Caki2 (cell line): ENCODE data around the gene MACF1. TPM values are rescaled to one million over a fixed set of nuclear protein-coding genes. Genes with fewer than 3 reads are reported as not detected.

Source experiments
- DNase-seq: peaks from one replicate; pipeline ENCODE4 v3.0.0-alpha.2; 2015; ENCODE audit warnings: low read depth
- in situ Hi-C: cut with HindIII; loops from 2 replicates; pipeline ENCODE4 v1.10.0; 2016; ENCODE audit warnings: low sequenced_read_pairs, low pct_unique_long_range_greater_than_20kb, mixed read lengths
- total RNA-seq: library from RNA; depleted of rRNA; stranded (reverse); fragments of >200 nt; shearing (Covaris generic); gene quantifications from 2 replicates; pipeline ENCODE4 v1.2.3, GENCODE V29; 2014; ENCODE audit warnings: low replicate concordance

MACF1 gene
- total RNA-seq, 1 experiment from 2014 or later: 51.1 TPM

DNA sequence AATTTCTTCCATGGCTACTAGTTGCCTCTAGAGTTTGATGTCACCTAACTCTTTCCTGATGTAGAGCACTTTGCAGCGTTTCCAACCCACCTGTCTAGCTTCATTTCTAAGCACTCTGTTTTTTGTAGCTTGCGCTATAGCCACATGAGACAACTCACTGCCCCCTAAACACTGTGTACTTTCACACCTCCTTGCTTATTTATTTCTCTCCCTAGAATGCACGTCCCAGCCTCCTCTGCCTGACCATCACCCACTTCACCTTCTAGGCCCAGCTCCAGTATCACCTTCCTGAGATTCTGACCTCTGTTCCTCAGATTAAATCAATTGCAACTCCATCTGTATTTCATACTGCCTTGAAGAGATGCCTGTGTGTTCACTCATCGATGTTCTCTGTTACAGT lies 32.5 kb downstream of the MACF1 start:
- in situ Hi-C loops: no loop called here
- DNase-seq: no peak

DNA sequence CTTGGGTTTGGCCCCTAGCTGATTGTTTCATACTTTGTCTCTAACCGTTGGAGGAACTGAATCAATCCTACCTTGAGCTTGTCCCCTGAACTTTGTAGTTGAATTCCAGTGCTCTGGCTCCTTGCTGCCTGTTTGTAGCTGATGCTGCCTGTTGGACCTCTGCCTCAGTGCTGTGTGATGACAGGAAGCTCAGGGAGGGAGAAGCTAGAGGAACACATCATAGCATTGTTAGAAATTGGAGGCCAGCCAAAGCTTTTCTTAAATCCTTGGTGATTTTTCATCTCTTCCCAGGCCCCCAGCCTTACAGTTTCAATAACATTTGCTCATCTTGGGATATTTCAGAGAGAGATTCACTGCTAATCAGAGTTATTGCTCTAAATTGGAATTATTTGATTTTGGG lies 34.0 kb downstream of the MACF1 start:
- DNase-seq: no peak
- in situ Hi-C loops: no loop called here

DNA sequence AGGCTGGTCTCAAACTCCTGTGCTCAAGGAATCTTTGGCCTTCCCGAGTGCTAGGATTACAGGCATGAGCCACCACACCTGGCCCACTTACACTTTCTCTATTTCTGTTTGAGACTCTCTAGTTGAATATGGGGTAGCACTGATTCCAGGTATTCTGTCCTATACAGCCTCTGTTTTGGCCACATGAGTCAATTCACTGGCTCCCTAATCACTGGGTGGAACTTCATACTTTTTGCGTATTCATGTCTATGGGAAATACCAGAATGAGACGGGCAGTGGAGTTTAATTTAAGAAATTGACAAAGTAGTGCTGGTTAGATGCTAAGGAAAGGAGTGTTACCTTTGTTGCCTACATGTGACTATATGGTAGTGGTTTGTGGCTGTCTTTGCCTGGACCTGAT lies 35.5 kb downstream of the MACF1 start:
- no peak for DNase-seq
- in situ Hi-C loops: no loop called here

DNA sequence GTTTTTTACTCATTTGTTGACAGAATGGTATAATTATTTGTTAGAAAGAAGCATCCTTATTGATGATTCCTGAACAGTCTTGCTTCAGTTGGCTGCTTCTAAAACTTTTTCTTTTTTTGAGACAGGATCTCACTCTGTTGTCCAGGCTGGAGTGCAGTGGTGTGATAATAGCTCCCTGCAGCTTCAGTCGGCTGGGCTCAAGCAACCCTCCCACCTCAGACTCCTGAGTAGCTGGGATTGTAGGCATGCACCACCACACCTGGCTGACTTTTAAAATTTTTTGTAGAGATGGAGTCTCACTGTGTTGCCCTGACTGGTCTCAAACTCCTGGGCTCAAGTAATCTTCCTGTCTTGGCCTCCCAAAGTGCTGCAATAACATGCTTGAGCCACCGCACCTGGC lies 38.8 kb downstream of the MACF1 start:
- in situ Hi-C loops: no loop called here

DNA sequence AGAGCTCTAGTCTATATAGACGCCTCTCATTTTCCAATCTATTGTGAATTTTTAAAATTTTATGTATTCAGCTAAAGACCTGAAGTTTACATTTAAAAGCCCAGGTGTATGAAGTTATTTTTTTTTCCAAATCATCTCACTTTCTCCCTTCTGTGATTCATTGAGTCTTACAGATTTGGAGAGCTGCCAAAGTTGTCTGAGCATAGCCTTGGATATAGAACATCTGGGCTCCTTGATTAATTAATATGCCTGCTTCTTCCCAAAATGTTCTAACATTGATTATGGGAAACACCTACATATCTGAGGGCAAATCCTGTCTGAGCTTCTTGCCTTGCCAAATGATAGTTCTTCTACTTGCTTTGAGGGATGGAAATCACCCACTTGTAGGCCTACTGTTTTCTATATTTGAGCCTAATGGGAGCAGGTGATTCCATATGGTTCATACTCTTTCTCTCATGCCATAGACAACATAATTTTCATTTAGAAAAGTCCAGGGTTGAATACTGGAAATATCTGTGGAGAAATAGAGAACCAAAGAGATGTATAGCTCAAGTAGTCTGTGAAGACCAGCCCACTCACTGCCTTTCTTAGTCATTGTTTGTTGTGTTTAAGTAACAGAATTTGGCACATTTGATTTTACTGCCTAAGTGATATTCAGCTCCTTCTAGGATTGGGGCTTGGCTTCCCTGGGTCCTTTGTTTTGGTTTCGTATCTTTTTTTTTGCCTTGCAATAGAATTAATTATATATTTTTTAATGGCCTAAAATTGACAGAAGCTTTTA lies 46.2 kb downstream of the MACF1 start:
- DNase-seq: no peak
- in situ Hi-C loops: no loop called here

More for the DNA sequence above, 38.8 kb downstream of the MACF1 start:
- no peak for DNase-seq

DNA sequence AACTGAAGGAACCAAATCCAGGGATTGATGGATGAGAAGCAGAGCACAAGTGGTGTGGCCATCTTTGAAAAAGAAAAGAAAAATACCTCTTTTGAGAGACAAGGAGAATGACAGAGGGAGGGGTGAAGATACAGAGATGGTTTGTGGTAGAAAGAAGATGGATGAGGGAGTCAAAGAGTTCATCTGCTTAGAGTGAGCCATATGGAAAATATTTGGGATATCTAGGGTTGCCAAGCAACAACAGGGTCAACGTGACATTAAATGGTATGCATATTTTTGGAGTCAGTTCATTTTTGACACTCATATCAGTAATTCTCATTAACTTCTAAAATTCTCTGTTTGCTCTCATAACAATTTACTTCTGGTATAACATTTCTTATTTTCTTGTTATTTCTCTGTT lies 50.7 kb downstream of the MACF1 start:
- no peak for DNase-seq
- in situ Hi-C loops: no loop called here

DNA sequence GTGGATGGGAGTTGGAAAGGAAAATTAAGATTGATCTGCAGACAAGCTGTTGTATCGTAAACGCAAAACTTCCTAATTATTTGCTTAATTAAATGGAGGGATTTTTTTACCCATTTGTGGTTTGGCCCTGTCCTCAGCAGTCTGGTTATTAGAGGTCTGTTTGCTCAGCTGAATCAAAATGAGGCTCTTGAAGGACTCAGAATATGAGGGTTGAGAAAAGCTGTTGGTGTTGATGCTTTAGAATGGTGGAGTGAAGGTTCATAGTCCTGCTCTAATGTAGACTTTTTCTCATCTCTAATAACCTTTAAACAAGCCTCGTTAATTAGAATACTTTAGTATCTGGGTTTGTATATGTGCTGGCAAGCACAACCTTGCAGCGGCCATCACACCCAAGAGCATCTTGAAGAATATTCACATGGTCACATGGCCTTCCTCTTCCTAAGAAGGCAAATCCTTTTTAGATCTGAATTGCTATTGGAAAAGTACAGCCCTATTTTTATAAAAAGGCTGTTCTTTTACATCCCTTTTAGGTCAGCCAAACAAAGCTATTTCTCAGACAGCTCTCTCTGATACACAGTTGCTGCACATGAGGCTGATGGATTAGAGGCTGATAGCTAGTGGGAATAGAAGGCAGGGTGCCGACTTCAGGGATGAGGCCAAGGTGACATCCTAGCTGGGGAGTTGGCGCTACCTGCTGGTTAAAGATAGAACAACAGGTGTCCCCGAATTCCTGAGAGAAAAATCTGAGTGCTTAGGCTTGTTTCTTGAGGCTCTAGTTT lies 53.8 kb downstream of the MACF1 start:
- peak; percentile 57 for DNase-seq
- in situ Hi-C loops: no loop called here

DNA sequence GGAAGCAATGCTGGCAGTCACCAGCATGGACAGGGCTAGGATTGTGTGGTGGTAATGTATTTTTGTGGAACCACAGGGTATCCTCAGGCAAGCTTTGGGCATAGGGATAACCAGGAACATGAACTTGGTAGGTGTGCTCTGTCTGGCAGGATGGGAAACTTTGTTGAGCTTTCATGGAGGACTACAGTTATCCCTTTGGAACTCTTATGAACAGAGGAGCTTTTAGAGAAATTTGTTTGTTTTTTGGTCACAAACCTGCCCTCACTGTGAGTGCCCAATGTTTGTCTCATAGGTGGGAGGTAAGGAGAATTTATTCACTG lies 54.4 kb downstream of the MACF1 start:
- in situ Hi-C loops: no loop called here
- no peak for DNase-seq

DNA sequence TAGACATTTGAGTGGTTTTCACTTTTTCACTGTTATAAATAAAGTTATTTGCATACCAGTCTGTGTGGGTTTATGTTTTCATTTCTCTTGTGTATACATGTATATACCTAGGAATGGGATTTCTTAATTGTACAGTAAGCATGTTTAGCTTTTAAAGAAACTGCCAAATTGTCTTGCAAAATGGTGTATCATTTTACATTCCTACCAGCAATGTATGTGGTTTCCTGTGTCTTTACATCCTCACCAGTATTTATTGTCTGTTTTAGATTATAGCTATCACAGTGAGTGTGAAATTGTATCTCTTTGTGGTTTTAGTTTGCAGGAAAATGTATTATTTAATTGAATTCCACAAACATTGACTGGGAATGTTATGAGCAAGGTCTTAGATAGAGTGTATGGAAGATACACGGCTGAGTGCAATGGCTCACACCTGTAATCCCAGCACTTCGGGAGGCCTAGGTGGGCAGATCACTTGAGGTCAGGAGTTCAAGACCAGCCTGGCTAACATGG lies 57.3 kb downstream of the MACF1 start:
- DNase-seq: no peak
- in situ Hi-C loops: no loop called here

DNA sequence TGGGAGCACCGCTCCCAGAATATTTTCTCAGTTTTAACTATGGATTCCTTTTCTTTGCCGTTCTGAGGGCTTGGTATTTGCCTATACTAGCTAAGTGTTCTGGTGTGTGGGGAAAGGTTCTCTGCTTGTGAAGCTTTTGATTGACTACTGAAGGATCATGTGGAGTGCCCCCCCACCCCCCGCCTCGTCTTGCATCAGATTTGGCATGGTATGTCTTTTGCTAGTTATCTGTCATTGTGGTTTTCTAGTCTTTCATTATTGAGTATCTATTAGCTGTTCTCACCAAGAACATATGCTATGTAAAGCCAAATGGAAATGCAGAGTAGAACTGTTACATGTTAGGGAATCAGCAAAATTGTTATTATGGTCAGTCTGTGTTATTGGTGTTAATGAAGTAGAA lies 58.3 kb downstream of the MACF1 start:
- DNase-seq: no peak
- in situ Hi-C loops: no loop called here

DNA sequence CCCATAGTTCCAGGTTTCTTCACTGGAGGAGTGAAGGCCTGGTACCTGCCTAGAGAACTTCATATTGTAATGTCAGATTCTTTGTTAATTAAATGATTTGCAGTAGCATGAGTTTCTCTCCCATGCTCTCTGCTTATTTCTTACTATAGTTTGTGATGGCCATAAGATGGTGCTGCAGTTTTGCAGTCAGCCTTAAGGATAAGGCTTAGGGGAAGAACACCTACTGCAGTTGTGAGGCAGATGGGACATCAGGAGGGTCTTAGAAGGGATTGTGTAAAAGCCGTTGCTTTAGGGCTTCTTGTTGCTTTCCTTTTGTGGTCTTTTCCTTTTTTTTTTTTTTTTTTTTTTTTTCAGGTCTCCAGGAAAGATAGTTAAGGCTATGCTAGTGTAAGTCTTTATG lies 61.8 kb downstream of the MACF1 start:
- no peak for DNase-seq
- in situ Hi-C loops: no loop called here

DNA sequence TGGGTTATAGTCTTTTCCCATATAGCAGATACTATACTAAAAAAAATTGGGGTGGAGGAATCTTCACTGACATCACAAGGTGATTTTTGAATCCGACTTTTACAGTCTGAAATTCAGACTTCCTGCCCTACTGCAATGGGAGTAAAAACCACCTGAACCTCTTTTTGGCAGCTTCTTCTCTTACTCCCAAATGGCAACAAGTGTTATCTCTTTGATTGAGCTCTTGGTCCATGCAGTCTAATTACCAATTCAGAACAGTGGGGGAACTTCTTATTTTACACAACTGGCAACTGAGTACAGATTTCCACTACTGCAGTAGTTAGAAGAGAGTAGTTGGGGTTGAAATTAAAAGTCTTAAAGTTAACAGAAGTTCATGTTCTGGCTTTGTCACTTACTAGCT lies 62.3 kb downstream of the MACF1 start:
- DNase-seq: no peak
- in situ Hi-C loops: no loop called here

DNA sequence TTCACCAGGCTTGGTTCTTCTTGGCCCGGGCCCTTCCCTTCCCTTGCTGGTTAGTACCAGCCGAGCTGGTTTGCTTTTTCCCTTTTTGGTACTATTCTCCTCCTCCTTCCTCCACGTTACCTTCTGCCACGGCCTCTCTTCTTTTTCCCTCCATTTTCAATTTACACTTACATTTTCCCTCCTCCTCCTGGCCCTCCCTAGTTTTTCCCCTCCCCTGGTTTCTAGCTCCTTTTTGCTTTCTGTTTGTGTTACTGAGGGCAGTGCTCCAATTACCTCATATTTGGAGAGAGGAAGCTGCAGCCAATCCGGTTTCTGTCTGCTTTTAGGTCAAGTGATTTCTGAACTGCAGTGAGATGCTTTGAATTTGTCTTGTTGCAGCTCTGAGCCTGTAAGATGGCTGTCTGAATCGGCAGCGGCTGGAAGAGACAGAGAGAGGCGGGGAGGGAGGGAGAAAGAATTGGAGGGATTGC lies 63.7 kb downstream of the MACF1 start:
- in situ Hi-C loops: no loop called here
- no peak for DNase-seq

DNA sequence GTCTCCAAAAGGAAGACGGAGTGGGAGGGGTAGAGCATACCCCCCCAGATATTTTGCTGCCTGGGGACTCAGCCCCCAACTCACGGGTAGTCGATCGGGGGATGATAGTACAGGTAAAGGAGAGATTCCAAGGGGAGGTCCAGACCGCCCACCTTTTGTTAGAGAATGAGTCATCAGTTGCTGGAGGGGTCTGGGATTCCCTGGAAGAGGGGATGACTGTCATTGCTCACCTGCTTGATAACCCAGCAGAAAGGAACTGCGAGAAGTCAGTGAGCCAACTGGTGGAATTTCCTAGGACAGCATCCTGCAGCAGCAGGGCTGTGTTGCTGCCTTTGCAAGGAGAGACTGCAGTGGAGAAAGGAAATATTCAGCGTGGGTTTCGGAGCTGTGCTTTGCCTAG lies 64.4 kb downstream of the MACF1 start:
- DNase-seq: no peak
- in situ Hi-C loops: no loop called here

DNA sequence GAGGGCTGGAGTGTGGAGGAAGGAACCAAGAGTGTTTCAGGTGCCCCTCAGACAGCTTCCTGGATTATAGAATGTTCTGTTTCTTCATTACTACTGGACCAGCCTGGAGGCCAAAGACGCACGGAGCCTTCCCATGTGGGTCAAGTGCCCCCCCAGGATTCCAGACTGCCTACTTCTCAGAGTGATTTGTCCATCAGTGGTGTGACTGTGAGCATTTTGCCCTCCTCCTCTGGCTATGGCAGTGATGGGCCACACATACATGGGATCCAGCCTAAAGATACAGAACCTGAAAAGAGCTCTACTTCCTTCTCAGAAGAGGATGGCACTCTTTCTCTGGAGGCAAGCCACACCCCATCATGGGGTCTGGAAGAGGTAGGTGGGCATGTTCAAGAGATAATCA lies 64.9 kb downstream of the MACF1 start:
- in situ Hi-C loops: no loop called here
- no peak for DNase-seq

DNA sequence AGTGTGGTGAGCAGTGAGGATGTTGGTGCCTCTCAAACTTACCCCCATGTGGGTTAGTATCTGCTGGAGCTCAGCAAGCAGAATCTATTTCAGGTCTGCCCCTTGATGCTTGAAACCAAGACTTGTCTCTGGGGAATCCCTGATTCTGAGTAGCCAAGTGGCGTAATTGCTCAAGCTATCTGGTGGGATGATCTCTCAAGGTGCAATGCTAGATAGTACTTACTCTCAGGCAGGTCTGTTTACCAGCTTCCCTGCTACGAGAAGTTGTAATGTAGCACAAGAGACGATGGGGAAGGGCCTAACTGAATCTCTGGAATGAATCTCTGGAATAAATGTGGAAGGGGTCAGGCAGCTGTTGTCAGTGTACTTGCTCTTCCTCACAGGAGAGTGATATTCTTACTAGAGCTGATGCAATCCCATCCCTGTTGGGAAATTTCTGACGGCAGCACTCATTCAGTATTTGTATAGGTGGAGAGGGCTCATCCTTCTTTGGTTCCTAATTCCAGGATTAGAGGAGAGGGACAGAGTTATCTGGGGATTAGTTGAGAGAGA lies 65.4 kb downstream of the MACF1 start:
- DNase-seq: no peak
- in situ Hi-C loops: no loop called here

DNA sequence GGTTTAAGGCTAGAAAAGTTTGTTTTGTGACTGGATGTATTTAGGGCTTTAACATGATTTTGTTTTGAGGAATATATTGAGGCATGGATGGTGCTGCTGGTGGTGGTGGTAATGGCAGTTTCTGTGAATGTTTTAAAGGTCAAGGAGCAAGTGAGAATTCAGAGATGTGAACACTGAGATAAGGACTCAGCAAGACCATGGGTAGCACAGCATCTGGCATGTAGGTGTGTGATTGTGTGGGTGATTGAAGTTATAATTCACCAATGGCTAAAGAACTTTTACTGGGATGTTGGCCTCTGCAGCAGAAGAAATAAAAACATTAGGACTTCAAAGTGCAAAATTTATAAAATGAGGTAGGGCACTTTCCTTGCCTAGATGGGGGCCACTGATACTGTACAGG lies 65.9 kb downstream of the MACF1 start:
- in situ Hi-C loops: no loop called here
- DNase-seq: no peak

DNA sequence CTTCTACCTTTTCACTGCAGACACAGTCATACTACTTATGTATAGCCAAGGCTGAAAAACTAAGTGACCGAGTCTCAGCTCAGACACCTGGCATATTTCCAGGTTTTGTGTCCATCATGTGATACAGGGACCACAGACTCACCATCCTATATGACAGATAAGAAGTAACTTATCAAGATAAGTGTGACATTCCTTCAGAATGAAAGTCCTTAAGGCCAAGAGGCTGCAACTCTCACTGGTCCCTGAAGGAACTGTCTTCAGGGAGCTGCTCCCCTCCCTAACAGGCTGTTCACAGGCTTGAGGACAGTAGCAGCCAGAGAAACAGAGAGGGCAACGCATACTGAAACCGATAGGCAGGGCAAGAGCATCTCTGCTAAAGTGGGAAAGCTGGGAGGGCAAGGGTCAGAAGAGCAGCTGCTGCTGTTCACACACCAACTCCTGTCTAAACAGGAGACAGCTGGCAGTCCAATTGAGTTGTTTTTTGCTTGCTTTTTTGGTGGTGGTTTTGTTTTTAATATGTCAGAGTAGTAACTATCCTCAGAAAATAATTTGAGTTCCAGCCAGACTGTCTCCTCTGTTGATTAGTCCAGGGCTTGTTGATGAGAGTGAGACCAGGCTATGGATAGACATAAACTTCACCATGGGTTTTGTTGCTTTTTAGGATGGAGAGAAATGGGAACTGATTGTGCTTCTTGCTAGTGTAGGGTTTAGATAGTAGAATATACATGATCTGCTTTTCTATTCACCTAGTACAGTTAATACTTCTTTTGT lies 67.7 kb downstream of the MACF1 start:
- in situ Hi-C loops: no loop called here
- DNase-seq: no peak
